HK-2 (cell line): ENCODE data around the gene ZNF502.

ENCODE experiments used
- DNase-seq: peaks from one replicate; pipeline ENCODE4 v3.0.0-alpha.2; 2018; ENCODE audit not compliant: unreplicated experiment

The ZNF502 gene

GRCh38 chr3:44771424-44772098 is 59.1 kb downstream of the ZNF502 start:
- no peak for DNase-seq

GRCh38 chr3:44772099-44772442 is 59.6 kb downstream of the ZNF502 start:
- no peak for DNase-seq
